GM23248 (cell line): ENCODE measurements around the gene SRMS. TPM values are rescaled to one million over a fixed set of nuclear protein-coding genes. Genes with fewer than 3 reads are reported as not detected.

ENCODE experiments used
- DNase-seq: peaks from one replicate; pipeline ENCODE4 v3.0.0-alpha.2; 2015
- H2AFZ ChIP-seq: fragments of 200-600 bp; sonication (generic); 2 replicates; pipeline ENCODE4 v1.6.1; 2016; ENCODE audit warnings: antibody characterized with exemption
- H3F3A ChIP-seq: fragments of 200-600 bp; sonication (generic); 2 replicates; pipeline ENCODE4 v1.6.1; 2016; ENCODE audit warnings: mild to moderate bottlenecking, antibody characterized with exemption, mixed run types; ENCODE audit not compliant: insufficient read depth
- H3K27ac ChIP-seq: fragments of 200-600 bp; sonication (generic); 2 replicates; pipeline ENCODE4 v1.5.1; 2016; ENCODE audit warnings: mild to moderate bottlenecking
- H3K27me3 ChIP-seq: fragments of 200-600 bp; sonication (generic); replicated peaks from 2 replicates; pipeline ENCODE4 v1.6.1; 2016; ENCODE audit warnings: mild to moderate bottlenecking; ENCODE audit not compliant: insufficient read depth
- H3K36me3 ChIP-seq: fragments of 200-600 bp; sonication (generic); 2 replicates; pipeline ENCODE4 v1.6.1; 2016; ENCODE audit warnings: low read depth, mild to moderate bottlenecking
- H3K4me1 ChIP-seq: fragments of 200-600 bp; sonication (generic); 2 replicates; pipeline ENCODE4 v1.6.1; 2016; ENCODE audit warnings: mild to moderate bottlenecking; ENCODE audit not compliant: insufficient read depth
- H3K4me2 ChIP-seq: fragments of 200-600 bp; sonication (generic); one replicate; pipeline ENCODE4 v1.6.1; 2016; ENCODE audit warnings: mild to moderate bottlenecking; ENCODE audit not compliant: unreplicated experiment
- H3K4me3 ChIP-seq: fragments of 200-600 bp; sonication (generic); 2 replicates; pipeline ENCODE4 v1.5.1; 2016; ENCODE audit warnings: mild to moderate bottlenecking
- H3K79me2 ChIP-seq: fragments of 200-600 bp; sonication (generic); 2 replicates; pipeline ENCODE4 v1.6.1; 2016; ENCODE audit warnings: mild to moderate bottlenecking; ENCODE audit not compliant: insufficient read depth
- H3K9ac ChIP-seq: fragments of 200-600 bp; sonication (generic); 2 replicates; pipeline ENCODE4 v1.6.1; 2016; ENCODE audit warnings: mild to moderate bottlenecking
- H3K9me2 ChIP-seq: fragments of 200-600 bp; sonication (generic); 2 replicates; pipeline ENCODE4 v1.6.1; 2016; ENCODE audit warnings: mixed run types, mild to moderate bottlenecking, moderate library complexity; ENCODE audit not compliant: insufficient read depth
- H3K9me3 ChIP-seq: fragments of 200-600 bp; sonication (generic); one replicate; pipeline ENCODE4 v1.6.1; 2017; ENCODE audit warnings: low read depth
- H4K20me1 ChIP-seq: fragments of 200-600 bp; sonication (generic); 2 replicates; pipeline ENCODE4 v1.6.0; 2016; ENCODE audit not compliant: insufficient read depth
- EZH2 ChIP-seq: fragments of 200-600 bp; sonication (generic); IDR thresholded peaks from 2 replicates; pipeline ENCODE4 v1.6.1; 2018; ENCODE audit warnings: antibody characterized with exemption, mild to moderate bottlenecking; ENCODE audit not compliant: insufficient read depth, poor library complexity, severe bottlenecking
- EZH2phosphoT487 ChIP-seq: fragments of 200-600 bp; sonication (generic); IDR thresholded peaks from 2 replicates; pipeline ENCODE4 v1.6.1; 2018; ENCODE audit warnings: antibody characterized with exemption, moderate library complexity, mild to moderate bottlenecking, low read depth; ENCODE audit not compliant: insufficient read depth
- WGBS, 2 experiments: methylation state at CpG; one replicate each; pipeline ENCODE4 v1.1.6; 2015 to 2017; ENCODE audit warnings: low lambda C conversion rate in 2 of 2, low coverage in 1 of 2; ENCODE audit errors: missing lambda C conversion rate in 2 of 2; 5-methylcytosine and 5-hydroxymethylcytosine counted together
- in situ Hi-C: fragments of 300-500 bp; cut with MboI; formaldehyde crosslinking; loops from 2 replicates; pipeline ENCODE4 v1.15.0; 2020
- polyA plus RNA-seq: library from polyadenylated mRNA; unstranded; fragments of >200 nt; fragmentation: Nextera tagmentation; extraction: Ambion mirVana; gene quantifications from 2 replicates; pipeline ENCODE4 v1.2.1, GENCODE V29; 2016
- total RNA-seq: library from RNA; depleted of rRNA; stranded (reverse); fragments of >200 nt; shearing (Covaris generic); gene quantifications from 2 replicates; pipeline ENCODE4 v1.2.3, GENCODE V29; 2014

Gene SRMS
- total and polyA plus RNA-seq, 2 experiments from 2014 or later, result not detected

GRCh38 chr20:63543131-63543530 lies 4.4 kb downstream of the SRMS start:
- H3K9ac ChIP-seq, result no peak overlapping the region
- no peak for TF ChIP-seq EZH2phosphoT487
- no peak for TF ChIP-seq EZH2
- no peaks in the 10 kb centered on the region for H3K36me3 ChIP-seq
- no peak overlapping the region for H3K27ac ChIP-seq
- H3K9me3 ChIP-seq, result no peaks in the 10 kb centered on the region
- H3K79me2 ChIP-seq, result no peaks in the 10 kb centered on the region
- H3F3A ChIP-seq, result no peaks in the 10 kb centered on the region
- H3K27me3 ChIP-seq, result no peaks in the 10 kb centered on the region
- no peaks in the 10 kb centered on the region for H3K4me1 ChIP-seq
- in situ Hi-C loops, result no loop called here
- no peak for DNase-seq
- H3K4me2 ChIP-seq, result no peak overlapping the region
- H2AFZ ChIP-seq, result no peak overlapping the region
- H3K4me3 ChIP-seq, result no peak overlapping the region
- WGBS, 2 experiments, result 81 to 84% methylated on average over 8 to 10 of the region's 10 CpGs
- H4K20me1 ChIP-seq, result no peaks in the 10 kb centered on the region
- H3K9me2 ChIP-seq, result no peaks in the 10 kb centered on the region

- 76 to 81% methylated on average over 10 of the region's 10 CpGs for WGBS, 2 experiments
- no peaks in the 10 kb centered on the region for H3K4me1 ChIP-seq
- no peaks in the 10 kb centered on the region for H3K9me3 ChIP-seq
- no peaks in the 10 kb centered on the region for H3F3A ChIP-seq
- no peak overlapping the region for H3K4me2 ChIP-seq
- H3K4me3 ChIP-seq, result no peak overlapping the region
- TF ChIP-seq EZH2phosphoT487 (no peak), EZH2 (no peak)
- H3K36me3 ChIP-seq, result no peaks in the 10 kb centered on the region
- no peak for DNase-seq
- H3K27ac ChIP-seq, result no peak overlapping the region
- H4K20me1 ChIP-seq, result no peaks in the 10 kb centered on the region
- no peak overlapping the region for H3K9ac ChIP-seq
- no peaks in the 10 kb centered on the region for H3K27me3 ChIP-seq
- H3K79me2 ChIP-seq, result no peaks in the 10 kb centered on the region
- H2AFZ ChIP-seq, result no peak overlapping the region
- in situ Hi-C loops, result no loop called here
- no peaks in the 10 kb centered on the region for H3K9me2 ChIP-seq
Observed at GRCh38 chr20:63542696-63543095, 4.9 kb downstream of the SRMS start.

GRCh38 chr20:63542031-63542559 lies 5.5 kb downstream of the SRMS start:
- no peak overlapping the region for H3K27ac ChIP-seq
- WGBS, 2 experiments, result 83 to 84% methylated on average over 27 to 36 of the region's 36 CpGs

GRCh38 chr20:63541371-63541770 lies 6.2 kb downstream of the SRMS start:
- WGBS, 2 experiments, result 81 to 87% methylated on average over 22 to 27 of the region's 28 CpGs
- no peak overlapping the region for H3K4me3 ChIP-seq
- no peaks in the 10 kb centered on the region for H3K9me2 ChIP-seq
- in situ Hi-C loops, result no loop called here
- no peak overlapping the region for H2AFZ ChIP-seq
- H3K9ac ChIP-seq, result no peak overlapping the region
- H3K79me2 ChIP-seq, result no peaks in the 10 kb centered on the region
- no peak for DNase-seq
- H3K4me2 ChIP-seq, result no peak overlapping the region
- no peaks in the 10 kb centered on the region for H3K36me3 ChIP-seq
- no peak overlapping the region for H3K27ac ChIP-seq
- H3K4me1 ChIP-seq, result no peaks in the 10 kb centered on the region
- no peaks in the 10 kb centered on the region for H3F3A ChIP-seq
- H3K27me3 ChIP-seq, result no peaks in the 10 kb centered on the region
- H3K9me3 ChIP-seq, result no peaks in the 10 kb centered on the region
- no peaks in the 10 kb centered on the region for H4K20me1 ChIP-seq
- TF ChIP-seq EZH2, result no peak

More at GRCh38 chr20:63542031-63542559, 5.5 kb downstream of the SRMS start:
- Histone ChIP-seq H3K9me3 (no peaks in the 10 kb centered on the region), H3F3A (no peaks in the 10 kb centered on the region), H3K4me2 (no peak overlapping the region), H3K9me2 (no peaks in the 10 kb centered on the region), H3K9ac (no peak overlapping the region), H3K27me3 (no peaks in the 10 kb centered on the region), H3K36me3 (no peaks in the 10 kb centered on the region), H3K4me1 (no peaks in the 10 kb centered on the region), H3K4me3 (no peak overlapping the region), H2AFZ (no peak overlapping the region), H4K20me1 (no peaks in the 10 kb centered on the region), H3K79me2 (no peaks in the 10 kb centered on the region)
- in situ Hi-C loops, result no loop called here
- no peak for DNase-seq
- TF ChIP-seq EZH2 (no peak), EZH2phosphoT487 (no peak)
